ENCODE measurements around the gene MEGF10.
"Not testable (repeated sequence)": the region's sequence is repeated elsewhere in the genome, so short reads cannot be mapped to it uniquely, and the experiment has no call there.

The MEGF10 gene

DNA sequence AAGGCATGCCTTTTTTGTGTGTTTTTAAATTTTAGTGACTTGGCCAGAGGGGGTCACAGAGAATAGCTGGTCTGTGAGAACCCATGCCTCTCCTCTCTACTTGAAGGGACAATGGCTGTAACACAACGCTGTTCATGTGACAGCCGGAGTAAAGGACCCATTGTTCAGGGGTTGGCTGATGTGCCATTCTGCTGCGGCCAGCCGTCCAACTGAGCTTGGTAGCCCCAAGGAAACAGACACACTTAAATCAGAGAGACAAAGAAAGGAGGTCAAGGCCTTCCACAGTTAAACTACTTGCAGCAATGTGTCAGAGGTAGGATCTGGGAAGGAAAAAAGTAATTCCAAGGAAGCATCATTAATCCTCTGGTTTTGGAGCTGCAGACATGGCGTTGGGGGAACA, 8.1 kb downstream of the MEGF10 start:
- no peak for FAIRE-seq

GRCh38 chr5:127299678-127300077, 9.1 kb downstream of the MEGF10 start:
- no peak for FAIRE-seq

DNA sequence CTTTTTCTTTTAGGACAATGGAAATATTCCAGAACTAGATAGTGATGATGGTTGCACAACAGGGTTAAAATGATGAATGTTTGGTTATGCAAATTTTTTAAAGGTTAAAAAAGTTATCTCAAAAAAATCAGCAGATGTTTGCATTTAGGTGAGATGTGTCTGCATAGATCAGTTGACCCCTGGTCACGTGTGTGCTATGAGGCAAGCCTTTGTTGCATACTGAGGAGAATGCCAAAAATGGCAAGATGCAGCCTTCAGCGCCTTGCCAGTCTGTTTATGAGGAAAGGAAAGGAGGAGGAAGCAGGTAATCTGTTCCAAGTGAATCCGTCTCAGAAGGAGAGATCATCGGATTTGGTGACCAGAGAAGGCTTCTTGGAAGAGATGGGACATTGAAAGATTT, 11.9 kb downstream of the MEGF10 start:
- FAIRE-seq, result no peak

GRCh38 chr5:127303404-127303803, 12.8 kb downstream of the MEGF10 start:
- no peak for FAIRE-seq

DNA sequence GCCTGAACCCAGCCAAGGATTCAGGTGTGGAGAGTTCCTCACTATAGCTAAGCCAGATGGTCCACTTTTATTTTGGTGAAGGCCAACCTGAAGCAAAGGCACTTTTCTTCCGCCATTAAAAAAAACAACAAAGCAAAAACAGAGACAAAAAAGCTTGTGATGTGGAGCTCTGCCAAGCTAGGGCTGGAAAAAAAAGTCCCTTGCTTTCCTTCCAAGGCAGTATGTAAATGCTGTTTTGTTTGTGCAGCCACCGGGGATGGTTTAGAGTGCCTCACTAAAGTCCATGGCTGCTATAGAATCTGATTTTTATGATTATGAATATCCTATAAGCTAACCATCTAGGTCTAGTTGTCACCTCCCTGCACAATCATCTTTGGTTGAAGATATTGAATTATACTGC, 14.9 kb downstream of the MEGF10 start:
- FAIRE-seq, result no peak

GRCh38 chr5:127306036-127306435, 15.4 kb downstream of the MEGF10 start:
- no peak for FAIRE-seq

- FAIRE-seq, result no peak
Measured at GRCh38 chr5:127306647-127307046, 16.1 kb downstream of the MEGF10 start.

DNA sequence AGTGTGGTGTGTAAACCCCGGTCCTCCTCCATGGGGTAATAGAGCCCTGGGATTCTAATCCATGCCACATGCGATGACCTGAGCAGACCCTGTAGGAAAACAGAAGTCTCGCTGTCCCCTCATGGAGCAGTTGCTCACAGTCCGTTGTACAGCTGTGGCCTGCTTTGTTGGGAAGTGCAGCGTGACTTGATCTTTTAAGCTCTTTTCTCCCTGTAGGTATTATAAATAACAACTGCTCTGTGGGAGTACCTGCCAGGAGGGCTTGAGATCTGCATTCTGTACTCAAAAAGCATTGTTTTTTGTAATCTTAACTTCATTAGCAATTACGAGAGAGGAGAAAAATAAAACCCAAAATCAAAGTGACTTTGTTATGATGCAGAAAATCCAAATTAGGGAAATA, 17.3 kb downstream of the MEGF10 start:
- FAIRE-seq, result no peak

DNA sequence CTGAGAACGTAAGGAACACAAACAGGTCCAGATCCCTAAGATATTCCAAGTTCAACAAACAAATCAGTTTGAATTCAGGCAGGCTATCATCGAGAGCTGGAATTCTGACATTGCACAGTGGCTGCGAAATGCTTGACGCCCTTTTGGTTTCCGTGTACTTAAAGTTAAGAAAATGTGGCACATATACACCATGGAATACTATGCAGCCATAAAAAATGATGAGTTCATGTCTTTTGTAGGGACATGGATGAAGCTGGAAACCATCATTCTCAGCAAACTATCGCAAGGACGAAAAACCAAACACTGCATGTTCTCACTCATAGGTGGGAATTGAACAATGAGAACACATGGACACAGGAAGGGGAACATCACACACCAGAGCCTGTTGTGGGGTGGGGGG, 17.7 kb downstream of the MEGF10 start:
- not testable (repeated sequence) for FAIRE-seq

- FAIRE-seq, result no peak
Measured at GRCh38 chr5:127308945-127309344, 18.3 kb downstream of the MEGF10 start.

DNA sequence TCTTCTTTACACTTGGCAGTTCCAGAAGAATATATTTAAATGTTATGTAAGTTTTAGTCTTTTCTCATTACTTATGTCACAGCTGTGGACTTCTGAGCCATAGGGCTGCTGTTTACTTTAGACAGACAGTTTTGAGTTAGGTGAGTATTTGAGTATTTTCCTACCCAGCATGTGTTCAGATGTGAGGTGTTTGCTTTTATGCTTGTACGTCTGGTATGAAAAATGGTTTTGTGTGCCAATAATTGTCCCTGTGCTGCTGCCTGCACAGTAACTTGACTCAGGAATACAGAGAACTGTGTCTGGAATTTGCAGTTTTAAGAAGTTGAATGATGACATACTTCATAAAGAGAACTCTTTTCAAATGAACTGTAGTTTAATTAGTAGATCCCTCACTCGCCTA, 20.8 kb downstream of the MEGF10 start:
- no peak for FAIRE-seq

GRCh38 chr5:127311781-127312525, 21.4 kb downstream of the MEGF10 start:
- no peak for FAIRE-seq

DNA sequence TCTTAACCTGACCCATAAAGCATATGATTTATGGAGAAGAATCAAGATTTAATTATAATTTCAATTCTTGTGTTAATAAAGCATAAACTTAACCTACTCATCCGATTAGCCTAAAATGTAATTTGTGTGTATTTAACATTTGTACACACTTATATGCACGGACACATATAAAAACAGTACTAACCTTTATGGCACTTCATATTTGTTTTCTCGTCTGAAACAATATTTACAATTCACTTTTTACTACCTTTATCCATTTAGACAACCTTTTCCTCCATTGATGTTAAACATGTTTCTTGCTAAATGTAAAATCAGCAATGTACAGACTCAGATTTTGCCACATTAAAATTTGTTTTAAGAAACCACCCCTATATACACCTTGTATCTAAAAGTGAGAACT, 22.8 kb downstream of the MEGF10 start:
- FAIRE-seq, result no peak

- FAIRE-seq, result no peak
Measured at GRCh38 chr5:127313847-127314473, 23.4 kb downstream of the MEGF10 start.

GRCh38 chr5:127316011-127316410, 25.4 kb downstream of the MEGF10 start:
- FAIRE-seq, result no peak

DNA sequence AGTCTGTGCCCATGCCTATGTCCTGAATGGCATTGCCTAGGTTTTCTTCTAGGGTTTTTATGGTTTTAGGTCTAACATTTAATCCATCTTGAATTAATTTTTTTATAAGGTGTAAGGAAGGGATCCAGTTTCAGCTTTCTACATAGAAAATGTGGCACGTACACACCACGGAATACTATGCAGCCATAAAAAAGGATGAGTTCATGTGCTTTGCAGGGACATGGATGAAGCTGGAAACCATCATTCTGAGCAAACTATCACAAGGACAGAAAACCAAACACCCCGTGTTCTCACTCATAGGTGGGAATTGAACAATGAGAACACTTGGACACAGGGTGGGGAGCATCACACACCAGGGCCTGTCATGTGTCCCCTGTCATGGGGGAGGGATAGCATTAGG, 26.8 kb downstream of the MEGF10 start:
- not testable (repeated sequence) for FAIRE-seq

DNA sequence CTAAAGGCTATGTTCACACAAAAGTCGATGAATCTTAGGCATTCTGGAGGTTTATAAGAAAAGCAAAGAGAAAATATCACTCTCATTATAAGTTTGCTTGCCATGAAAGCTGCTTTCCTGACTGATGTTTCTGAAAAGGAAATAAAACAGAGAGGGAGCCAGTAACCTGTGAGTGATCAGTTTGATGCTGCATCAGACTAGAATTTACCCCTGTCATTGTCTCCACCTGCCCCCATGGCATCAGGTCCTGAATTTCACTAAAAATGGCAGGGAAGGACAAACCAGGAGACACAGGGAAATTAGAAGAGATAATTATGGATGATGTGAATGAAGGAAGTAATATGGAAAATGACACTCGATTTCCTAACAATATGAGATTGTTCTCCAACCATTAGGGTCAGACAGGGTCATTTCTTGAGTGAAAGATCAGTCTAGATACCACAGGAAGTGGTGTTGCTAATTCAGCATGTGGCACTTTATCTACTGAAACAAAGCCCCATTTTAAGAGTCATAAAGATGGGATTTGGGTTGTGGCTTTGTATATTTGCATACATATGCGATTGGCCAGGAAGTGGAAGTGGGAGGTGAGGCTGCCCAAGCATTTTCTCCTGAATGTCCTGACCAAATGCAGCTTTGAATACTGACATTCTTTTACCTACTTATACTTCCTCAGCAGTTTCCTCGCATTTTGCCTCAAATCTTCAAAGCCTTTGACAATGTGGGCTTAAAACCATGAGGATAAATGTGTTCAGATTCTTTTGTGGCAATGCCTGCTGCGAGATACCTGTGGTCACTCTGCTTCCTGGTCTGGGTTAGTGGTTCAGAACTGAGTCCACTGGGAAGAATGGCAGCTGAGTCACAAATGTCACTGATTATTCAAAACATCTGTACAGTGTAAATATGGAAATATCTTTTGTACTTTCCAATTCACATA, 29.7 kb downstream of the MEGF10 start:
- no peak for FAIRE-seq

DNA sequence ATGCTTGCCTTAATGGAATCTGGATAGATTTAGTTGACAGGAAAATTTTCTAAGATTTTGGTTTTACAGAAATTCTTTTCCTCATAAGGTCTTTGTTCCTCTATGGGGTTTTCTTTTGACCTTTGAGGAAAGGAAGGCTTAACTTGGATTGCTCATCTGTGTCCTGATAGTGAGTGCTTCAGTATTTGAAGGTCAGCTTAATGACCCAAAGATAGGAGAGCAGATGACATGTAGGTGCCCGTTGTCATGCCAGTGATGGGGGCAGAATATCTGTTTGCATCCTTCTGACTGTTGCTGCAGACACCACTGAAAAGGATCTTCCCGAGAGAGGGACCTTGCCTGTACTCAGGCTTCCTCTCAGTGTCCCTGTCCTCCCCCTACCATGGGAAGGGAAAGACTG, 30.9 kb downstream of the MEGF10 start:
- no peak for FAIRE-seq

DNA sequence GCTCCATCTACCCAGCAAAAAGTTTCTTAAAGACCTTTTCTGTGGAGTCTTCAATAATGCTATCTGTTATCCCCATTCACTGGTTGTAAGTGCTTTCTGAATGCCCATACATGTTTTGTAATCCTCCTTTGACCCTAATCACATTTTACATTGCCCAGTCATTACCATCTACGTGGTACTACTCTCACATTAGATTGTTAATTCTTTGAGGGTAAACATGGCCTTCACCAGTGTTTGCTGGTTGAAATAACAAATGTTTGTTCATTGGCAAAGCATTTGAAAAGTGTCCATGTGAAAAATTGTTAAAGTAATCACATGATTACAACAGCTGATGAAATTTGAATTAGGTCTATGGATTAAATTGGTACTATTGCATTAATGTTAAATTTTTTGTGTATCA, 31.8 kb downstream of the MEGF10 start:
- no peak for FAIRE-seq

DNA sequence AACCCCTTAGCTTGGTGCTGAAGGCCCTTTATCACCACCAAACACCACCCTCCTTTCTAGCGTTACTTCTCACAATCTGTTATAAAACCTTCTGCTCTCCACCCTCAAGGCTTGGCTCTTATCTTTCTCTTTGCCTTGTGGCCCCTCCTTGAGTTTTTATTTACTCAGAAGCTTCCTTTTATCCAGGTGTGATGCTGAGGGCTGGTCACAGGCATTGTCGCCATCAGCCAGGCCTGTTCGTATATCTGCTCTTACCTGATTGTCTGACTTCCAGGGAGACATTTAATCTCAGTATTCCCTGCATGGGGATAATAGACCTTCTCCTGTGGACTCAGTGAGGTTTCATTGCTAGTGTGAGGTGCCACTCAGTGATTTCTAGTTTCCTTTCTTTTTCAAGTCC, 34.2 kb downstream of the MEGF10 start:
- no peak for FAIRE-seq

DNA sequence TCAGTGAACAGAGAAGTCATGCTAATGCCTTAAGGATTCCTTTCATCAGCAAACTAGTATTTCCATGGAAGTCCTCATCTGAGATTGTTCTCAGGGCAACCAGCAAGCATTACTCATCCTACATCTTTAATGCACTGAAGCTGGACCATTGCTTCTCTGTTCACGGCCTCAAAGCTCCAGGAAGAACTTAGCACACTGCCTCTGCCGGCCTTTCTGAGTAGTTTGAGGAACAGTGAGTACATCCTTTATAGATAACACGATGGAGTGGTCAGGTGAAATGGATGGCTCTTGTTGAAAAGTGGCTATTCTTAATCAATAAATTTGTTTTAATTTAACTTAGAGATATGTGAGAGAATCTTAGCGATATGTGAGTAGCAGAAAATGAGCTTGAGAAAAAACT, 35.8 kb downstream of the MEGF10 start:
- no peak for FAIRE-seq

DNA sequence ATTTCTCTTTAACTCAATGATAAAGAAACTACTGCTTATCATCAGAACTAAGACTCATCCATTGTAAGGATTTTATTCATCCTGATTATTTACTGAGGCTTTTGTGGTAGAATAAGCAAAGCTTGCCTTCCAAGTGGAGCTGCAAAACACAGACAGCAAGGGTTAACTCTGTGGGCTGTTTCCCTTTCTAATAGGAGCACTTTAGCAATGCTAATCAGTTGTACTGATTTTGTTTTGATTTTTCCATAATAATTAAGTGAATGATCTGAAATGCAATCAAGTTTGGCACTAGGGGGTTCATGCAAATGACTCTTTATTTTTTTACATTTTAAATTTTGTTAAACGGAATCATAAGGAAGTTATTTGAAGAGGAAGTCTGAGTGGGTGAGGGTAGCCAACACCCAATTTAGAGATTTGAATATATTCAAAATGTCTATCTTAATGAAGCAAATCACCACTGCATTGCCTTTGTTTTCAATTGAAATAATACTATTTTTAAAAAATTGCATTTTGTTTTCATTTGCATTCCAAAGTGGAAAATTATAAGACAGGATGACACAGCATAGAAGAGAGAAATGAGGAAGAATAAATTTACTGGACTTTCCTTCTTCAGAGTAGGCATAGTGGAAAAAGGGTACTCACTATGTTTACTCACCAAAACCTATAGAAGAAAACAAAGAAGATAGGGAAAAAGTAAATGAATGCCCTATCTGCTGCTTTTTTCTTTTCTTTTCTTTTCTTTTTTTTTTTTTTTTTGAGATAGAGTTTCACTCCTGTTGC, 36.6 kb downstream of the MEGF10 start:
- no peak for FAIRE-seq

- FAIRE-seq, result no peak
Measured at GRCh38 chr5:127330116-127330515, 39.5 kb downstream of the MEGF10 start.

Data from TTC549 (cell line).